Ovary (tissue), 3 donors: Measurements from ENCODE around the gene SLC25A38.

Experiments
- POLR2A ChIP-seq: fragments of 450-650 bp; IDR thresholded peaks from one replicate; pipeline ENCODE4 v1.6.1; 2017; ENCODE audit warnings: antibody characterized with exemption, mild to moderate bottlenecking, moderate library complexity
- TF ChIP-seq, protein P1 (sequence below), 3 donors: fragments of 450-650 bp in 2 of 3; fragments of 200-600 bp in 1 of 3; IDR thresholded peaks; one replicate each; pipeline versions ENCODE4 v1.5.1 to v1.8.0; 2016 to 2022; ENCODE audit warnings: antibody characterized with exemption in 3 of 3, mild to moderate bottlenecking in 1 of 3
- donor health status: DM: no; HTN: no; CAD: no.

GRCh38 chr3:39333607-39334006, 49.6 kb upstream of the SLC25A38 start:
- TF ChIP-seq, protein P1, sequence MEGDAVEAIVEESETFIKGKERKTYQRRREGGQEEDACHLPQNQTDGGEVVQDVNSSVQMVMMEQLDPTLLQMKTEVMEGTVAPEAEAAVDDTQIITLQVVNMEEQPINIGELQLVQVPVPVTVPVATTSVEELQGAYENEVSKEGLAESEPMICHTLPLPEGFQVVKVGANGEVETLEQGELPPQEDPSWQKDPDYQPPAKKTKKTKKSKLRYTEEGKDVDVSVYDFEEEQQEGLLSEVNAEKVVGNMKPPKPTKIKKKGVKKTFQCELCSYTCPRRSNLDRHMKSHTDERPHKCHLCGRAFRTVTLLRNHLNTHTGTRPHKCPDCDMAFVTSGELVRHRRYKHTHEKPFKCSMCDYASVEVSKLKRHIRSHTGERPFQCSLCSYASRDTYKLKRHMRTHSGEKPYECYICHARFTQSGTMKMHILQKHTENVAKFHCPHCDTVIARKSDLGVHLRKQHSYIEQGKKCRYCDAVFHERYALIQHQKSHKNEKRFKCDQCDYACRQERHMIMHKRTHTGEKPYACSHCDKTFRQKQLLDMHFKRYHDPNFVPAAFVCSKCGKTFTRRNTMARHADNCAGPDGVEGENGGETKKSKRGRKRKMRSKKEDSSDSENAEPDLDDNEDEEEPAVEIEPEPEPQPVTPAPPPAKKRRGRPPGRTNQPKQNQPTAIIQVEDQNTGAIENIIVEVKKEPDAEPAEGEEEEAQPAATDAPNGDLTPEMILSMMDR (IDR thresholded peaks at IDR 0.05) = no peak
- TF ChIP-seq POLR2A = no peak
